HG02610 (cell line): ENCODE data around the gene CPXM1.

Experiments used
- ATAC-seq: cut with Tn5 transposase; IDR thresholded peaks from one replicate; pipeline ENCODE4 v1.9.1; 2021; ENCODE audit warnings: mild to moderate bottlenecking, moderate library complexity; ENCODE audit not compliant: unreplicated experiment

CPXM1 gene

DNA sequence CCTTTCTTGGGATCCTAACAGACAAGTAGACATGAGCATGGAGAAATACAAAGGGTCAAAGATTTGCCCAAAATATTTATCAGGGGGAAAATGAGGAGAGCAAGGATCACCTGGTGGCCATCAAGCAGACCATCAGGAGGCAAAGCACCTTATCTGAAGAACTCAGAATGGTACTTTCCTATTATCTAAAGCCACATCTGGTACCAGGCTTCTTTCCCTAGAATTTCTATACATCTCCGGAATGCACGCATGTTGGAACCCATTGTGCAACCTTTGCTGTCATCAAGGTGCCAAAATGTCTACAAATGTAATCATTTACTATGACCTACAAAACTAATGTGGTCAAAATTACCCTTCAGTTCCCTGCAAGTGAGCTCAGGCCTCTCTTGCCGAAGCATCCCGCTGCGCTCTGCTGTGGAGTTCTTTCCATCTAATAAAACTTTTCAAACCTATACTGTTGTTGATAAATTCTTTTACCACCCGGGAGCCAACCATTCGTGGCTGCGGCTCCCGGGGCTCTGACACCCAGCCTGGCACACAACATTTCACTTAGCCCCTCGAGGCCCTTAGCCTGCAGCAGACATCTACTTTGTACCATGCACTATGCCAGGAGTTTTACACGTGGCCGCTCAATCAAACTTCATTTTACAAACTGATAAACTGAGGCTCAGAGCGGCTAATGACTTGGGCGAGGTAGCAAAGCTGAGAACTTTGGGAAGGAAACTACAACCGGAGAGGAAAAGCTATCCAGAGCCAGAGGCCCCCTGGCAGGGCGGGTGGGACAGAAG, 3.8 kb upstream of the CPXM1 start:
- no peak for ATAC-seq

DNA sequence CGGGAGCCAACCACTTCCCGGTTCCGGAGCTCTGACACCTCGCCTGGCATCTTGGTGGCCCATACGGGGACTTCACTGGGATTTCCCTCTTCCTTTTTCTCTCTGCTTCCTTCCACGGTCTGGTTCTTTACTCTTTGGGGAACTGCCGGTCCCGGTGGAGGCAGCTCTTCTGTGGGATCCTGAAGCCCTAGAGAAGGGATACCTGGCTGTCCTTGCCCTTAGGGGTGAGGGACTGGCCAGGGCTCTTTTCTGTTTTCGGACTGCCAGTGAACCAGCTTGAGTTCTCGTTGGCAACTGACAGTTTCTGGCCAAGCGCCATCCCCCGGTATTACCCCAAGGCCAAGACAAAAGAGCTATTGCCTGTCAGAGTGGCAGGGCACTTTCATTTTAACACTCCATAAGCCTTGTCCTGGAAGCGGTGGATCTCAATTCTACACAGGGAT, 880 bp upstream of the CPXM1 start:
- ATAC-seq, result no peak

DNA sequence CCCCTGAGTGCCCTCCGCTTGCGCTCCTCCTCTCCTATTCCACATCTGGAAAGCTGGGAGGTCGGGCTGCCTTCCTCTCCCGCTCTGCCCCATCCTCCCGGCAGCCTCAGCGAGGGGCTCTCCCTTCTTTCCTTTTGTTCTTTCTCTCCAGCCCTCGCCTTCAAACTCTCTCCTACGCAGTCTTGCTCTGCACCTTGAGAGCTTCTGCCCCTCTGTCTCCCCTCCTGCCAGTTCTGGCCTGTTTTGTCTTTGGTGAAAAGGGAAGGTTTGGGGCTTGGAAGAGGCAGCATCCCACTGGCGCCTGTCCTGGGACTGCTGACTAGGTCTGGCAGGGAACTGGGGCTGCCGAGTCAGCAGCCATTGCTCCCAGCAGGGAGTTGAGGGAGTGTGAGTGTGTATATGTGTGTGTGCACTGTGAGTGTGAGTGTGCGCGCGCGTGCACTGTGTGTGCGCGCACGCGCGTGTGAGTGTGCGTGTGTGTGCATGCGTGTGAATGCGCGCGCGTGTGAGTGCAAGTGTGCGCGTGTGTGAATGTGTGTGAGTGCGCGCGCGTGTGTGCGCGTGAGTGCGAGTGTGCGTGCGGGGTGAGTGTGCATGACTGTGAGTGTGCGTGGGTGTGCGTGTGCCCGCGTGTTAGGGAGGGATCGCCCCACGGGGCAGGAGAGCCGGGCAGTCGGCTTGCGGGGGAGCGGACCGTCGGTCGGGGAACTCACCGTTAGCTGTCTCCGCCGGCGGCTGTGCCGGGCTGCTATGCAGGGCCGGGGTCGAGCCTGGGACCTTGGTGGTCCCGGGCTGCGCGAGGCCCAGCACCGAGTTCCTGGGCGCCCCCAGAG, 523 bp downstream of the CPXM1 start:
- ATAC-seq, result no peak

DNA sequence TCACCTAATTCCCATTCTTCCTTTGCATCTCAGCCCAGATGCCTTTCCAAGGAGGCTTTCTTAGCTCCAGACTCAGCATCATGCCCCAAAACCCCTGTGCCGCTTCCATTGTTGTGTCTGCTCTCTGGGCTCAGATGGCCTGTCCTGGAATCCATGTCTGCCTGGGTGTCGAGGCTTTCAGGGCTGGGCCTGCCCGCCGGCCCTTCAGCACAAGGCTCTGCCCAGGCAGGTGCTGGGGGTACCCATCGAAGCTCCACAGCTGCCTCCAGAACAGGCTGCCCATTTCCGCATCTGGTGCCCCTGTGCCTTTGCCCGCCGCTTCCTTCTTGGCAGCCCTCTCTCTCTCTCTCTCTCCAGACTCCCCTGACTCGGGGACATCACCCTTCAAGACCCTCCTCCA, 1.2 kb downstream of the CPXM1 start:
- ATAC-seq, result no peak

DNA sequence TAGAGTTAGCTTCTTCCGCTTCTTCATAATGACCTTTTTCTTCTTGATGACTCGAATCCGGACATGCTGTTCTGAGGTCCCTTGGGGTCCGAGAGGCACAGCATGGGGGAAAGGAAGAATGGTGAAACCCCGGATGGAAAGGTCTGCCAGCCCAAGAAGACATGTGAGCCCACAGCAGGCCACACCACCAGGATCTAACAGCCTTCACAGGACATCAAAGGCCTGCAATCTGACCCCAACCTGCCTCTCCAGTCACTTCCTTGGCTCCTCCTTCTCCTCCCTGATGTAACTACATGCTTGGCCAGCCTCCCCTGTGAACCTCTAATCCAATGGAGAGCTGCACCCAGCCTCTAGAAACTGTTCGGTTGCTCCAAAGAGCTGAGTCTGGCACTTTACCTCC, 1.6 kb downstream of the CPXM1 start:
- no peak for ATAC-seq

DNA sequence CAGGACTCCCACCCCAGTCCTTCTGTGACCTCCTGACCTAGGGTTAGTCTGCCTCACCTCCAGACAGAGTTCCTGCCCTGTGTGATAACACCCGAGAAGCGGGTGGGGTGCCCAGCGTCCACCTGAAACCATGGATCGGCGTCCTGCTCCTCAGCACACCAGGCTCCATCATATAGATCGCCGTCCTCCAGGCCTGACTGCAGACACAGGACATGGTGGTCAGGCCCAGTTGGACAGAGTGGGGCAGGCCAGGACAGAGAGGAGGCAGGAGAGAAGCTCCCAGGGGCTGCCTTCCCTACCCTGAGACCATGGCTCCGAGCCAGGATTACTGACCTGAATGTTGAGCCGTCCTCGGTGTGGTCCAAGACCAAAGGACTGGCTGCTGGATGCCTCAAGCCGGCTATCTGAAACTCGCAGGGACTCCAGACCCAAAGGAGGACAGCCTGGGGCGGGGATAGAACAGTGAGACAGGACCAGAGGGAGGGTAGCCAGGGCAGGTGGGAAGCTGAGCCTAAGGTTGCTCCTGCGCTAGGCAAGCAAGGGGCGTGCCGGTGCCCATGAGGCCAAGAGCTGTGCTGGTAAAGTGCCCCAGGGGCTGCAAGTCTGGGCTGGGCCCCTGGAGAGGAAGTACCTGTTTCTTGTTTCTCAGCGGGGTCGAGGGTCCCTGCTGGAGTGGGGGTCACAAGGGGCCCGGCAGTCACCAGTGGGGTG, 2.2 kb downstream of the CPXM1 start:
- ATAC-seq, result no peak

DNA sequence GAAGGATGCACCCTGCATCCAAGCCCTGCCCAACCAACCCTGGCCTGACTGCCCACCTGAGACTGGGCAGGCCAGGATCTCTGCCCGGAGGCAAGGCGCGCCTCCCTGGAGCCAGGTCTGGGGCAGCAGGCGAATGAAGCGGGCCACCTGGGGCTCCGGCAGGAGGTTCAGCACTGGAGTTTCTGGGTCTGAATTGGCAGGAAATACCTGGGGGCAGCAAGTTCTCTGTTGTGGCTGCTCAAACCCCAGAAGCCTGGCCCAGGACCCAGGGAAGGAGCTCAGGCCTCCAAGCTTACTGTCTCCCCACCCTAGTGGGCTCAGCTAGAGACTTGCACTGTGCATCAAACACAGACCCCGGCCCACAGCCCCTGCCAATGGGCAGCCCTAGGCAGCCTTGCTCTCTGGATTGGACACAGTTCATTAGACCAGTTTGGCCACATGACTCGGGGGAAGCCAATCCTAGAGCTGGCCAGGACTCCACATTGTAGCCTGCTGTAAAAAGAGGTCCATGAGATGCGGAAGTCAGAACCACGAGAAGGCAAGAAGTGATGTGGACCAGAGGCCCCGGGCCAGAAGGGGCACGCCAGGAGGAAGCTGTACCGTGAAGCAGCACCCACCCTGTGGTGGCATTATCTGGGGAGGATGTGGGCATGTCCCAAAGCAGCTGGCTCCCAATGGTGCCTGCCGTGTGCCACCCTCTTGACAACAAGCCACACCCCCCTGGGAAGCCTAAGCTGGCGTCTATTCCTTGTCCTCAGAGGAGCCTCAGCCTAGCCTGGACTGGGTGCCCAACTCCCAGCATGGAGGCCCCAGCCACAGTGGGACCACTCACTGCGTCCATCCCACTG, 3.1 kb downstream of the CPXM1 start:
- no peak for ATAC-seq

DNA sequence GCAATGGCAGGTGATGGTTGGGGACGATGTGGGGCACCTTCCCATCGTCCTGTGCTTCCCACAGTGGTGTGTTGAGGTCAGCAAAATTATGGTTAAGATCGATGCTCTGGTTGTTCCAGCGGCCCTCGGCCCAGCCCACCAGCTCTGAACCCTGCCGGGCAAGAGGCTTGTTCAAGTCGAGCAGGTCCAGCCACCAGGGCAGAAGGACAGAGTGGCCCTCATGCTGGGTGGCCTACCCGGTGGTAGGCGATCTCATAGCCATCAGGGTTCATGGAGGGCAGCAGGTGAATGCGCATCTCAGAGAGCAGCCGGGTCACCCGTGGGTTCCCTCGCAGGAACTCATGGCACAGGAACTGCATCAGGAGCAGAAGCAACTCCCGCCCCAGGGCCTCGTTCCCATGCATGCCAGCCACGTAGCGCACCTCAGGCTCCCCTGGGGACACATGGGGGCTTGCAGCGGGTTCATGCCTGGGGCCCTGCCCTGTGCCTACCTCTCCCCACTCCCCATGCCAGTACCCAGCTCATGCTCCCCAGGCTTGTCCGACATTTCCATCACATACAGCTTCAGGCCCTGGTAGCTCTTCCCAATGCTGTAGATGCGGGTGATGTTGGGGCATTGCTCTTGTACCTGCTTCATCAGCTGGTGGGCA, 4.3 kb downstream of the CPXM1 start:
- no peak for ATAC-seq

DNA sequence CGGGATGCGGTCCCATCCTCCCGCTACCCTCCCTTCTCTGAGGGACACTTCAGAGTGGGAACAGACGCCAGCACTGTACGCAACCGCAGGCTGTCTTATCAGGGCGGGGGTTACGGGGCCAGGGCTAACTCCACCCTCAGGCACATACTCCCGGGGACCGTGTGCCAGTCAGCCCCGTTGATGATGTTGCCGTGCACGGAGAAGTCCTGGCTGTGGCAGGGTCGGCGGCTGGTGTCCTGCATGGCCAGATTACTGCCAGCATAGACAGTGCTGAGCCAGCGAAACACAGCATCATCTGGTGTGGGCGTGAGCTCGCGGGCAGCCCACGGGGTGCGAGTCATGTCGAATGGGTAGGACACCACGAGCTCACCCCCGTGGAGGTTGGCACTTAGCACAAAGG, 5.0 kb downstream of the CPXM1 start:
- no peak for ATAC-seq

DNA sequence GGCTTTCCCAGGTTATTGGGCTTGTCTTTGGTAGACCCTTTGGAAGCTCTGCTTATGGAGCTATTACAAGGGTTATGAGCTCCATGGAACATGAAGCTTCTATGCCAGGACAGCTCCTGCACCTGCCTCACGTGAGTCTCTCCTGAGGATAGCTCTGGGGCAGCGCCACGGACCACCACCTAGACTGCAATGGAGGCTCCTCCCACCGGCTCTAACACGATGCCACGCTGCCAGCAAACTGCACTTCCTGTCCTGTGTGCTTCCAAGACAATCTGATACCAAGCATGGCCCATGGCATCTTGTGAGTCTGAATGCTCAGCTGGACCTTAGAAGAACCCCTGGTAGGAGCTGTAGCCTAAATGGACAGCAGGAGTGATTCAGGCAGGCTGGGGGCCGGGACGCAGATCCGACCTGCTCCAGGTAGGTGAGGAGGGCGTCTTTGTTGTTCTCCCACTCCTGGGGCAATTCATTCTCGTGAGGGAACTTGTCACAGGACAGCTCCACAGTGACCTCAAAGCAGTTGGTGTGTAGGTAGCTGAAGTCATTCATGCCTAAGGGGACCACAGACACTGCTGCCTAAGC, 5.5 kb downstream of the CPXM1 start:
- no peak for ATAC-seq

DNA sequence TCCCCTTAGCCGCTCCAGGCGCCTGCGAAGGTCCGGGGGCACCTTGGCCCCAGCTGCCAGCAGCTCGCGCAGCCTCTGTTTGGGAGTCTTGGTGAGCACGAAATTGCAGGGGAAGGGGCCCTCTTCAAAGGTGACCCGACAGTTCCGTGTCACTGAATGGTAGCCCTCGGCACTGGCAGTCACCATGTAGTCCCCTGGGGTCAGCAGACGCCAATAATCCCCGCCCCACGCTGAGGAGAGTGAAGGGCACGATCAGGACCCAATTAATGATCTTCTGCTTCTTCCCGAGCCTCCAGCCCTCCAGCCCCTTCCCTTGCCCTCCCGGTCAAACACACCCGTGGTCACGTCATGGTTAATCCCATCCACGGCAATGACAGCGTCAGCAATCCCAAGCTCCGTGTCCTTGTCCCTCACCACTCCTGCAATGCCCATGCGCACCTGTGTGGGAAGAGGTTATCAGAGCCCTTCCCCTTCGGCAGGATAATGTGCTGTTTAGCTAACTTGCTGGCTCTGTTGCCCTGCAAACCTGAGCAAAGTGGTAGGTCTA, 6.2 kb downstream of the CPXM1 start:
- ATAC-seq, result no peak

DNA sequence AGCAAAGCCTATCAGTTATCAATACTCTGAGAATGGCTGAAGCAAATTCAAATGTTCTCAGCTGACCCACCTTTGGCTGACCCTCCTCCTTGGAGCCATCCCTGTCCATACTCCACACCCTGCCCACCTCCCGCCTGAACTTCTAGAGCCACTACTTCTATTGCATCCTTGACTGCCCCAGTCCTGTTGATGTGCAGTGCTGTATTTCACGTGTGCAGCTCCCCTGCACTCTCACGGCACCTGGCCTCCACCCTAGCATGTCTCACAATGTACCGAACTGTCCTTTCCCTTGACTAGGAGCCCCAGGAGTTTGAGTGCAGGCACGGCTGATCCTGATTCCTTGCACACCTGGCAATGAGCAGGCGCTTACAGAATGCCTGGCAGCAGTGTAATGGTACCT, 7.0 kb downstream of the CPXM1 start:
- no peak for ATAC-seq

DNA sequence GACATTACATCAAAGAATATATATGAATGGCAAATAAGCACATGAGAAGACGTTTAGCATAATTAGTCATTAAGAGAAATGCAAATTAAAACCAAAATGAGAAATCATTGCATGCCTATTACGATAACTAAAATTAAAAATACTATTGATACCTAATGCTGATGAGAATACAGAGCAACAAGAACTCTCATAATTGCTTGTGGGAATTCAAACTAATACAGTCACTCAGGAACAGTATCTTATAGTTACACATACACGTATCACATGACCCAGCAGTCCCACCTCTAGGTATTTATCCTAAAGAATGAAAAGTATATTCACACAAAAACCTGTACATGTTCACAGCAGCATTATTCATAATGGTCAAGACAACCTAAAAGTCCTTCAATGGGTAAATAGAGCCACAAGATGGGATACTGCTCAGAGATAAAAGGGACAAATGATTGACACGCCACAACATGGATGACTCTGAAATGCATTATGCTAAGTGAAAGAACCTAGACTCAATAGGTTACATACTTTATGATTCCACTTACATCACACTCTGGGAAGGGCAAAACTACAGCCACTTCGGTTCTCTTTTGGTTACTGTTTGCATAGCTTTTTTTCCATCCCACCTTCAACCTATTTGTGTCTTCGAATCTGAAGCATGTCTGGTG, 16.4 kb downstream of the CPXM1 start:
- ATAC-seq, result no peak

DNA sequence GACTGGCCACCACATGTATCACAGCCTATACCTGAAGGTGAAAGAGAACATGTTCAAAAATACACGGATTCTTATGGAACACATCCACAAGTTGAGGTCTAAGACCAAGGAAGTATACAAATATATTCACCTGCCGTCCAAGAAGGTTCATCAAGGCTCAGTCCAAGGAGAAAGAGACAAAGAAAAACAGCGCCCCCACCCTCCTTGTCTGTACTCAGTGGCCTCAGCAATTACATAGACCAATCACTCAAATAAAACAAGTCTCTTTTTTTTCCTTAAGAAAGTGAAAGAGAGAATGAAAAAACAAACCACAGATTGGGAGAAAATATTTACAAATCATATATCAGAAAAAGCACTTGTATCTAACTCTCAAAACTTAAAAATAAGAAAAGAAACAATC, 19.5 kb downstream of the CPXM1 start:
- no peak for ATAC-seq

DNA sequence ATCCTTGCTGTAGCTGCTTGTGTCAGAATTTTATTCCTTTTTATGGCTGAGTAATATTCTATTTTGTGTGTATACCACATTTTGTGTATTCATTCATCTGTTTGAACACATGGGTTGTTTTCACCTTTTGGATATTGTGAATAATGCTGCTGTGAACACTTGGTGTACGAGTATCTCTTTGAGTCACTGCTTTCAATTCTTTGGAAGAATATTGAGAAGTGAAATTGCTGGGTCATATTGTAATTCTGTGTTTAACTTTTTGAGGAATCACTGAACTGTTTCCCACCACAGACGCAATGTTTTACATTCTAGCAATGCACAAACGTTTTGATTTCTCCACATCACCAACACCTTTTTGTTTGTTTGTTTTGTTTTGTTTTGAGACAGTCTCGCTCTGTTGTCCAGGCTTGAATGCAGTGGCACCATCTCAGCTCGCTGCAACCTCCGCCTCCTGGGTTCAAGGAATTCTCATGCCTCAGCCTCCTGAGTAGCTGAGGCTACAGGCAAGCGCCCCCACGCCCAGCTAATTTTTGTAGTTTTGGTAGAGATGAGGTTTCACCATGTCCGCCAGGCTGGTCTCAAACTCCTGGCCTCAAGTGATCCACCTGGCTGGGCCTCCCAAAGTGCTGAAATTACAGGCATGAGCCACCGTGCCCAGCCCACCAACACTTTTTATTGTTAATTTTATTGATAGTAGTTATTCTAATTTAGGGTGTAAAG, 21.7 kb downstream of the CPXM1 start:
- ATAC-seq, result no peak

DNA sequence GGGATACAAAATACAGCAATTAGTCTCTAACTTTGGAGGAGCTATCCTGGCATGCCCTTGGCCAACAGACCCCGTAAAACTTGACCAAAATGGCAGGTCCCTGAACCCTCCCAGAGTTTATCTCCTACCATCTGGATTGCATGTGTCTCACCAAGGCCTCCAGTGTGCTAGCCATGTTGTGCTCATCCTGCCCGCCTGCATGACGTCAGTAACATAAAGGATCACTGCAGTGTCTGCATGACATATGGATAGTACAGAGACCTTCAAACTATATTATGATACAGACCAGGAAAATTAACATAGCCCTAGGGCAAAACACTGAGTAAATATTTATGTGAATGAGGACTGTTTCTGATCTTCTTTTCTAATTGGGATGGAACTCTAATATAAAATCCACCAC, 25.3 kb downstream of the CPXM1 start:
- ATAC-seq, result no peak

DNA sequence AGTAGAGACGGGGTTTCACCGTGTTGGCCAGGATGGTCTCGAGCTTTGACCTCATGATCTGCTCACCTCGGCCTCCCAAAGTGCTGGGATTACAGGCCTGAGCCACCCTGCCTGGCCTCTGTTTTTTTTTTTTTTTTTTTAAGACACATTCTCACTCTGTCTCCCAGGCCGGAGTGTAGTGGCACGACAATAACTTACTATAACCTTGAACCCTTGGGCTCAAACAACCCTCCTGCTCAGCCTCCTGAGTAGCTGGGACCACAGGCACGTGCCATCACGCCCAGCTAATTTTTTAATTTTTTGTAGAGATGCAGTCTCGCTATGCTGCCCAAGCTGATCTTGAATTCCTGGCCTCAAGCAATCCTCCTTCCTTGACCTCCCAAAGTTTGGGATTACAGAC, 26.6 kb downstream of the CPXM1 start:
- ATAC-seq, result no peak

DNA sequence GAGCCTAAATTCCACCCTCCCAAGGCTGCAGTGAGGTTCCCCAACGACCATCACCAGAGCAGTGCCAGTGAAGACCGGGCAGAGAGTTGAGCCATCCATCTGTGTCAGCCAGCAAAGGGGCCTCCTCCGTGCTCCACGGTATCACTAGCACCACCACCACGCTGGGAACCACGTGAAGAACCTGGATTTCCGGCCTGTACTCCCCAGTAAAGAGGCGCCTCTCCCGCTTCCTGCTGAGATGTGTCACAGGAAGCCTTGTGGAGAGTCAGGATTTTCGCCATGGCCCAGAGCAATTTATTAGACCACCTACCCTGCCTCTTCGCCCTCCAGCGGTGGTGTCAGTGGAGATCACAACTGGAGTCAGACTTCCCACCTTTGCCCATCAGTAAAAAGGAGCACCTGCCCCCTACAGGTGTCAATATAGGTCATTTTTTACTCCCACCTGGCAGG, 28.8 kb downstream of the CPXM1 start:
- ATAC-seq, result no peak
